Naive thymus-derived CD4-positive, alpha-beta T cell (primary cell): ENCODE measurements around the gene VIL1. TPM values are rescaled to one million over a fixed set of nuclear protein-coding genes. Genes with fewer than 3 reads are reported as not detected.
A peak's percentile ranks its signal among the peaks of the same experiment; 100 is the strongest.

Experiments
- ATAC-seq: fragments of 150-1000 bp; cut with Tn5 transposase; 2 replicates; pipeline ENCODE4 v1.10.0; 2021; ENCODE audit warnings: mild to moderate bottlenecking, moderate library complexity
- CTCF ChIA-PET: fragments of 350-600 bp; sonication (Branson Sonifier 250); formaldehyde crosslinking; loops from one replicate; lab custom pipeline; 2021; ENCODE audit warnings: antibody characterized with exemption; lab: Charles Lee
- POLR2A ChIA-PET: fragments of 350-600 bp; sonication (Branson Sonifier 250); formaldehyde crosslinking; loops from one replicate; lab custom pipeline; 2021; ENCODE audit warnings: antibody characterized with exemption, inconsistent platforms; lab: Charles Lee
- DNase-seq, 9 donors: peaks; one replicate each; pipeline versions ENCODE4 v3.0.0 to v3.0.0-alpha.2; 2020 to 2022; ENCODE audit warnings: mixed read lengths in 1 of 9
- H3K27ac ChIP-seq: one replicate; pipeline ENCODE4 v1.7.0; 2013; ENCODE audit warnings: mild to moderate bottlenecking, low read depth, low read length, moderate library complexity
- H3K27me3 ChIP-seq, 2 donors: one replicate each; pipeline ENCODE4 v1.7.0; 2013; ENCODE audit warnings: low read length in 2 of 2, mild to moderate bottlenecking in 2 of 2, moderate library complexity in 2 of 2; ENCODE audit not compliant: control insufficient read depth in 2 of 2, insufficient read depth in 2 of 2
- H3K36me3 ChIP-seq, 3 experiments: 1 replicate in 2 of 3; 2 replicates in 1 of 3; pipeline ENCODE4 v1.7.0; 2013; ENCODE audit warnings: low read length in 3 of 3, mild to moderate bottlenecking in 3 of 3, moderate library complexity in 1 of 3; ENCODE audit not compliant: insufficient read depth in 3 of 3, control insufficient read depth in 2 of 3
- H3K4me1 ChIP-seq, 2 donors: one replicate each; pipeline ENCODE4 v1.7.0; 2013; ENCODE audit warnings: low read length in 2 of 2, mild to moderate bottlenecking in 2 of 2, moderate library complexity in 1 of 2; ENCODE audit not compliant: control insufficient read depth in 2 of 2, insufficient read depth in 2 of 2
- H3K4me3 ChIP-seq: 2 replicates; pipeline ENCODE4 v1.7.0; 2013; ENCODE audit warnings: mild to moderate bottlenecking, low read length
- H3K9me3 ChIP-seq, 3 experiments: 1 replicate in 2 of 3; 2 replicates in 1 of 3; pipeline ENCODE4 v1.7.0; 2013; ENCODE audit warnings: low read length in 3 of 3; ENCODE audit not compliant: control insufficient read depth in 2 of 3
- H3K27ac Mint-ChIP-seq, 9 donors: one replicate each; pipeline ENCODE4 v1.8.0; 2020 to 2022; ENCODE audit warnings: mixed read lengths in 9 of 9, mild to moderate bottlenecking in 8 of 9, moderate library complexity in 5 of 9, inconsistent platforms in 2 of 9
- H3K27me3 Mint-ChIP-seq, 5 donors: one replicate each; pipeline ENCODE4 v1.8.0; 2021 to 2022; ENCODE audit warnings: mixed read lengths in 5 of 5, mild to moderate bottlenecking in 1 of 5
- H3K36me3 Mint-ChIP-seq, 5 donors: one replicate each; pipeline ENCODE4 v1.8.0; 2020 to 2022; ENCODE audit warnings: mixed read lengths in 5 of 5, mild to moderate bottlenecking in 3 of 5, inconsistent platforms in 1 of 5
- H3K4me1 Mint-ChIP-seq, 7 donors: one replicate each; pipeline ENCODE4 v1.8.0; 2020 to 2022; ENCODE audit warnings: mixed read lengths in 7 of 7, mild to moderate bottlenecking in 3 of 7, inconsistent platforms in 1 of 7
- H3K4me3 Mint-ChIP-seq, 10 donors: one replicate each; pipeline ENCODE4 v1.8.0; 2020 to 2022; ENCODE audit warnings: mild to moderate bottlenecking in 10 of 10, mixed read lengths in 10 of 10, moderate library complexity in 6 of 10, inconsistent platforms in 2 of 10
- H3K9me3 Mint-ChIP-seq, 11 donors: one replicate each; pipeline ENCODE4 v1.8.0; 2020 to 2022; ENCODE audit warnings: mixed read lengths in 11 of 11, mild to moderate bottlenecking in 4 of 11, inconsistent platforms in 1 of 11, moderate library complexity in 1 of 11
- intact Hi-C, 2 donors: fragments of 100-400 bp; cut with micrococcal nuclease; formaldehyde crosslinking; loops; one replicate each; pipeline ENCODE4 v1.15.1; 2023
- polyA plus RNA-seq, 2 donors: library from polyadenylated mRNA; unstranded; fragments of 300-500 nt; fragmentation: Illumina TruSeq; gene quantifications; one replicate each; pipeline ENCODE4 v1.2.3, GENCODE V29; 2021
- total RNA-seq, 6 experiments: library from RNA in 5 of 6; stranded (reverse) in 5 of 6; gene quantifications; 1 replicate in 5 of 6; 2 replicates in 1 of 6; pipeline ENCODE4 v1.2.3 and lab custom pipeline; 2021 to 2026

The VIL1 gene
- total and polyA plus RNA-seq, 7 experiments from 2014 or later: 0.10 to 0.69 (median 0.15) TPM; not detected in 2

DNA sequence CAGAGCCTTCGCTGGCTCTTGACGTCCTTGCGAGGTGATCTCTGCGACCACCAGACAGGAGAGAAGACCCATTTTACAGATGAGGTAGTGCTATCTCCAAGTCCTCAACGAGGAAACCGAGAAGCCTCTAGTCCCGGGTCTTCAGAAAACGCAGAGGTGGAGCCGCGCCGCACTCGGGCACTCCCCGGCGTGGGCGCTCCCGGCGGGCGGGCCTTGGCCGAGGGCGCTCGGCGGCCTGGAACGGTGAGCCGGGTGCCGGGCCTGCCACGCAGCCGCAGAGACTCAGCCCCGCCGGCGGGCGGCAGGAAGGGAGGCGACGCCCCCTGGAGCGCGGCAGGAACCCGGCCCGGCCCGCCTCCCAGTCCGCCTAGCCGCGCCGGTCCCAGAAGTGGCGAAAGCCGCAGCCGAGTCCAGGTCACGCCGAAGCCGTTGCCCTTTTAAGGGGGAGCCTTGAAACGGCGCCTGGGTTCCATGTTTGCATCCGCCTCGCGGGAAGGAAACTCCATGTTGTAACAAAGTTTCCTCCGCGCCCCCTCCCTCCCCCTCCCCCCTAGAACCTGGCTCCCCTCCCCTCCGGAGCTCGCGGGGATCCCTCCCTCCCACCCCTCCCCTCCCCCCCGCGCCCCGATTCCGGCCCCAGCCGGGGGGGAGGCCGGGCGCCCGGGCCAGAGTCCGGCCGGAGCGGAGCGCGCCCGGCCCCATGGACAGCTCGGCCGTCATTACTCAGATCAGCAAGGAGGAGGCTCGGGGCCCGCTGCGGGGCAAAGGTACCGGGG is 19.3 kb upstream of the VIL1 start, which contains the start of gene CTDSP1:
CTDSP1 (plus strand) TSS at position 478 of the 776 bp plus-strand sequence; CDS start at position 701, 223 bp downstream.
- Mint-ChIP-seq H3K36me3 (peaks cover 0 to 23% (median 0%) of the 10 kb centered on the region in 5 donors), H3K9me3 (no peaks in the 10 kb centered on the region), H3K27me3 (no peaks in the 10 kb centered on the region), H3K4me3 (peak within 1 kb of the TSS; percentile 92 to 99 (median 95)), H3K4me1 (peaks cover 24 to 58% (median 54%) of the 10 kb centered on the region in 7 donors), H3K27ac (peak within 1 kb of the TSS; percentile 93 to 100 (median 96))
- ChIA-PET POLR2A (interaction anchor here (0.7 to 2.3 kb wide), 11 partner anchors 31 to 260 kb away, joined by 3 to 12 read pairs (median 3); partner anchors contain the start of genes AAMP, BCS1L, PNKD and ZNF142), CTCF (interaction anchor here (0.6 kb wide), 1 partner anchor 894 kb away, joined by 3 read pairs; no protein-coding TSS in a partner anchor)
- Histone ChIP-seq H3K9me3 (no peaks in the 10 kb centered on the region), H3K27ac (peak within 1 kb of the TSS; percentile 86), H3K36me3 (peaks cover 0 to 35% (median 0%) of the 10 kb centered on the region in 3 experiments), H3K27me3 (no peaks in the 10 kb centered on the region), H3K4me3 (peak within 1 kb of the TSS; percentile 71), H3K4me1 (peaks cover 27 to 34% of the 10 kb centered on the region in 2 donors)
- intact Hi-C loops: loop anchor here (1.0 to 5.0 kb wide), 10 partner anchors 42 to 1143 kb away; partner anchors contain the start of genes ARPC2 (in 1 of the 2), CATIP (in 1 of the 2), CHPF (in 1 of the 2) and DNPEP (in 1 of the 2)
- ATAC-seq (peak; percentile 45), DNase-seq (peak; percentile 75 to 95 (median 91))

DNA sequence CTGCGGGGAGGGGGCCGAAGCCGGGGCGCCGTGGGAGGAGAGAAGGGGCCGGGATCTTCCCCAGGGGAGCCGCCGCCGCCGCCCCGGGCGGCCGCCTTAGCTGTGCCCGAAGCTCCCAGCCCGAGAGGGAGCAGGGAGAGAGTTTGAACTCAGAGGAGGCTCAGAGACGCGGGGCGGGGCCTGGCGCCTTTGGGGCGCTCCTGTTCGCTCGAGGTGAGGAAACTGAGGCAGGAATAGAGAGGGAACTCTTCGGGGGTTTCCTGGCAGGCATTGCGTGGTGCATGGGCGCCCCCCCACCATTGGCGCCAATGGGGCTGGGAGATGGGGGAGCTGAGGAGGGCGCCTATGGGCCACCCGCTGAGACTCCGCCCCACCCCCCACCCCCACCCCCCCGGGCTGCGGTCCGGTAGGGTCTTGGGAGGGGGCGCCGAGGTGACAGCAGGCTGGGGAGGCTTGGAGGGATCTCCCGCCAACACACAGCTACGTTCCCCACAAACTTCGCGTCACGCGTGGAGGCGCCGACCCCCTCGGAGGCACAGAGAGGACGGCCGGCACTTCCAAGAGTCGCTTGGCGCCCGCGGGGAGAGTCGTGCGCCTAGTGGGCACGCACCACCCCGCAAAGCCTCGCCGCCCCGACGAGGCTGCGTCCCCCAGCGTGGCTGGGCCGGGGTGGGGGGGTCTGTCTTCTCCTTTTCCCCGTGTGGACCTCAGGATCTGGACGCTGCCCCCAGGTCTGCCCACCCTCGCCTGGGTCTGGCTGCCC is 18.6 kb upstream of the VIL1 start:
- Histone ChIP-seq H3K27ac (peak overlapping the region; percentile 86), H3K36me3 (peaks cover 0 to 43% (median 0%) of the 10 kb centered on the region in 3 experiments), H3K4me3 (peak overlapping the region; percentile 63), H3K9me3 (no peaks in the 10 kb centered on the region), H3K4me1 (peaks cover 24 to 37% of the 10 kb centered on the region in 2 donors), H3K27me3 (no peaks in the 10 kb centered on the region)
- Mint-ChIP-seq H3K9me3 (no peaks in the 10 kb centered on the region), H3K4me1 (peaks cover 26 to 59% (median 52%) of the 10 kb centered on the region in 7 donors), H3K27me3 (no peaks in the 10 kb centered on the region), H3K36me3 (peaks cover 0 to 27% (median 0%) of the 10 kb centered on the region in 5 donors), H3K4me3 (peak overlapping the region; percentile 92 to 99 (median 95)), H3K27ac (peak overlapping the region; percentile 64 to 100 (median 94))
- POLR2A ChIA-PET: interaction anchor here (0.7 to 2.3 kb wide), 9 partner anchors 32 to 259 kb away, joined by 3 to 12 read pairs (median 4); partner anchors contain the start of genes AAMP, BCS1L, PNKD and ZNF142
- intact Hi-C loops: no loop called here
- DNase-seq (peak in 7 of 9 donors; percentile 37 to 59 (median 50)), ATAC-seq (no peak)
- CTCF ChIA-PET: interaction anchor here (0.6 kb wide), 1 partner anchor 894 kb away, joined by 3 read pairs; no protein-coding TSS in a partner anchor

DNA sequence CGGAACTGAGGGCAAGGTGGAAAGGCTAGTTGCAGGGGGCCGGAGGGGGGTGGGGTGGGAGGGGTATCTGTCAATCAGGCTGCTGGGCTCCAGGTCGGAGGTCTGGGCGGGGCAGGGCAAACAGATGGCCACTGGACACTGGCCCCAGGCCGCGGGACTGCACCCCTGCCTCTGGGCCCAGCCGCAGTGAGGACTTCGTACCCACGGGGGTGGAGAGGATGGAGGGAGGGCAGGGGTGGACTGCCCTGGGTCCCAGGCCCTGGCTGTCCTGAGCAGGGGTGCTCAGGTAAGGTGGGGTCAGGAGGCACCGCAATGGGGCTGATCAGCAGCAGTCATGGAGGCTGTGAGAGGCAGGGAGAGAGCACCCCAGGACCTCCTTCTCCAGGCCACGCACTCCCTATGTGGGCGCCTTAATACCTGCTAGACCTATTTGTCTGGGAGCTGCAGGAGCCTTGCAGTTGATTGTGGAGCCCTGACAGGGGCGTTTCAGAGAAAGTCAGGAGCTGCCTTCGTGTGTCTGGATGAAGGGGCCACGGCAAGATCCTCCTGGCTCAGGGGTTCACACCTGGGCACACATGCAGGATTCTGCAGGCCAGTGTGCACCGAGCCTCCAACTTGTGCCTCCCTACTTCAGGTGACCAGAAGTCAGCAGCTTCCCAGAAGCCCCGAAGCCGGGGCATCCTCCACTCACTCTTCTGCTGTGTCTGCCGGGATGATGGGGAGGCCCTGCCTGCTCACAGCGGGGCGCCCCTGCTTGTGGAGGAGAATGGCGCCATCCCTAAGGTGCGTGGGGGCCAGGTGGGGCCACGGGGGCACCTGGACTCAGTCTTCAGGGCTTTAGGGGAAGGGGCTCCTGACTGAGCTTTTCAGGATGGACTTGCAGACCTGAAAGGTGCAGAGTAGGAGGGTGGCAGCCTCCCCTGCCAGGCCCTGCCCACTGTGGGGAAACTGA is 17.7 kb upstream of the VIL1 start:
- ATAC-seq (no peak), DNase-seq (no peak)
- Histone ChIP-seq H3K4me1 (peaks cover 28 to 43% of the 10 kb centered on the region in 2 donors), H3K27ac (peak overlapping the region; percentile 86), H3K36me3 (peaks cover 0 to 43% (median 0%) of the 10 kb centered on the region in 3 experiments), H3K4me3 (no peak overlapping the region), H3K9me3 (no peaks in the 10 kb centered on the region), H3K27me3 (no peaks in the 10 kb centered on the region)
- CTCF ChIA-PET: interaction anchor here (1.1 kb wide), 1 partner anchor 65 kb away, joined by 4 read pairs; no protein-coding TSS in a partner anchor
- Mint-ChIP-seq H3K9me3 (no peaks in the 10 kb centered on the region), H3K27ac (peak overlapping the region in 8 of 9 donors; percentile 34 to 73 (median 66)), H3K4me1 (peaks cover 34 to 60% (median 53%) of the 10 kb centered on the region in 7 donors), H3K36me3 (peaks cover 0 to 27% (median 0%) of the 10 kb centered on the region in 5 donors), H3K27me3 (no peaks in the 10 kb centered on the region), H3K4me3 (peak overlapping the region; percentile 70 to 99 (median 94))
- intact Hi-C loops: no loop called here
- POLR2A ChIA-PET: interaction anchor here (0.8 to 2.3 kb wide), 9 partner anchors 12 to 258 kb away, joined by 3 to 12 read pairs (median 4); partner anchors contain the start of genes AAMP, BCS1L, PNKD and TMBIM1

- POLR2A ChIA-PET: interaction anchor here (0.8 to 2.3 kb wide), 4 partner anchors 13 to 115 kb away, joined by 3 to 8 read pairs (median 4); partner anchors contain the start of gene TMBIM1
- intact Hi-C loops: no loop called here
- H3K4me1 Mint-ChIP-seq: peaks cover 34 to 62% (median 51%) of the 10 kb centered on the region in 7 donors
These were observed 17.0 kb upstream of the VIL1 start for GRCh38 chr2:218401890-218402289.

DNA sequence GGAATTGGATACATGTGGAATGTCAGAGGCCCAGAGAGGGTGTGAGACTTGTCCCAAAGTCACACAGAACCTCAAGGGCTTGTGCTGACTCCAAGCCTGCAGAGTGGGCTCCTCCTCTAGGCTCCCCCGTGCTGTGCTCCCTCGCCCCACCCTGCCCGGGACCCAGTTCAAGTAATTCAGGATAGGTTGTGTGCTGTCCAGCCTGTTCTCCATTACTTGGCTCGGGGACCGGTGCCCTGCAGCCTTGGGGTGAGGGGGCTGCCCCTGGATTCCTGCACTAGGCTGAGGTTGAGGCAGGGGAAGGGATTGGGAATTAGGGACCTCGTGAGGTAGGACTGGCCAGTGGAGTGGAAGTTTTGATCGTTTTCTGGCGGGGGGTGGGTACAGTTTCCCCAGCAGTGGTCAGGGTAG is 16.4 kb upstream of the VIL1 start:
- Histone ChIP-seq H3K27me3 (no peaks in the 10 kb centered on the region), H3K4me1 (peaks cover 31 to 36% of the 10 kb centered on the region in 2 donors), H3K4me3 (no peak overlapping the region), H3K36me3 (peaks cover 0 to 43% (median 0%) of the 10 kb centered on the region in 3 experiments), H3K9me3 (no peaks in the 10 kb centered on the region), H3K27ac (peak overlapping the region; percentile 54)
- ATAC-seq (no peak), DNase-seq (no peak)
- intact Hi-C loops: no loop called here
- ChIA-PET CTCF (no interaction called here), POLR2A (interaction anchor here (0.5 to 2.3 kb wide), 3 partner anchors 66 to 122 kb away, joined by 3 to 8 read pairs (median 3); partner anchors contain the start of gene TMBIM1)
- peak overlapping the region in 6 of 10 donors; percentile 6 to 97 (median 30) for H3K4me3 Mint-ChIP-seq
- H3K27ac Mint-ChIP-seq: peak overlapping the region in 3 of 9 donors; percentile 52 to 63 (median 63)
- H3K36me3 Mint-ChIP-seq: peaks cover 0 to 24% (median 0%) of the 10 kb centered on the region in 5 donors
- H3K9me3 Mint-ChIP-seq: no peaks in the 10 kb centered on the region
- no peaks in the 10 kb centered on the region for H3K27me3 Mint-ChIP-seq
- H3K4me1 Mint-ChIP-seq: peaks cover 34 to 61% (median 51%) of the 10 kb centered on the region in 7 donors

More at GRCh38 chr2:218401890-218402289, 17.0 kb upstream of the VIL1 start:
- H3K27ac Mint-ChIP-seq: peak overlapping the region in 6 of 9 donors; percentile 34 to 72 (median 66)
- peaks cover 26 to 39% of the 10 kb centered on the region in 2 donors for H3K4me1 ChIP-seq
- ATAC-seq: no peak
- H3K27me3 ChIP-seq: no peaks in the 10 kb centered on the region
- H3K27me3 Mint-ChIP-seq: no peaks in the 10 kb centered on the region
- DNase-seq: no peak
- no peaks in the 10 kb centered on the region for H3K9me3 Mint-ChIP-seq
- CTCF ChIA-PET: interaction anchor here (1.1 kb wide), 1 partner anchor 64 kb away, joined by 4 read pairs; no protein-coding TSS in a partner anchor
- no peaks in the 10 kb centered on the region for H3K9me3 ChIP-seq
- peaks cover 0 to 43% (median 0%) of the 10 kb centered on the region in 3 experiments for H3K36me3 ChIP-seq
- no peak overlapping the region for H3K4me3 ChIP-seq
- peak overlapping the region; percentile 70 to 99 (median 94) for H3K4me3 Mint-ChIP-seq
- H3K36me3 Mint-ChIP-seq: peaks cover 0 to 26% (median 0%) of the 10 kb centered on the region in 5 donors
- peak overlapping the region; percentile 54 for H3K27ac ChIP-seq
